Esophagus muscularis mucosa (tissue), 4 donors: ENCODE results near the gene PRR4.

Experiments
- EP300 ChIP-seq: sonication (generic); formaldehyde crosslinking; IDR thresholded peaks from one replicate; pipeline ENCODE4 v1.6.1; 2017; ENCODE audit warnings: antibody characterized with exemption
- POLR2A ChIP-seq: fragments of 450-650 bp; IDR thresholded peaks from one replicate; pipeline ENCODE4 v1.6.1; 2017; ENCODE audit warnings: antibody characterized with exemption, moderate library complexity, mild to moderate bottlenecking, low read depth
- POLR2AphosphoS5 ChIP-seq, 2 donors: sonication (generic); formaldehyde crosslinking; IDR thresholded peaks; one replicate each; pipeline ENCODE4 v1.6.1; 2017; ENCODE audit warnings: antibody characterized with exemption in 2 of 2
- TF ChIP-seq, protein P1 (sequence below), 3 experiments: fragments of 200-600 bp in 2 of 3; fragments of 450-650 bp in 1 of 3; sonication (generic) in 2 of 3; IDR thresholded peaks; one replicate each; pipeline ENCODE4 v1.5.1; 2017 to 2019; ENCODE audit warnings: antibody characterized with exemption in 3 of 3, mild to moderate bottlenecking in 2 of 3, moderate library complexity in 1 of 3

DNA sequence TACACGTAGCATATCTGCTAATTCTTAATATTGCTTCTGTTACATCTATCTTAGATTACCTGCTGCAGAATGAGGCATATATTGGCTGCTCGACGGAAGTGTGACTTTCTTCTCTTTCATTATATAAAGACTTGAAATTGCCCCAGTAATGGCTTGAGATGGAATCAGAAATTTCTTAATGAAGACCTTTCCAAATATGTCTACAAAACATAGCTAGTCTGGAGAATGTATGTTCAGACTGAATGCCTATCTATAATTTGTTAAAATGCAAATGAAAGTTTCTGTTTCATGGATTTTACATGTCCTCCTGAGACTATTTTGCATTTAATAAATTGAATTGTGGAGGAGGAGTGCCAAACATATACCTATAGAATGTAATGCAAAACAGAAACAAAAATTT is 23.0 kb downstream of the PRR4 start, which contains the start of gene TAS2R10:
- TF ChIP-seq, protein P1, sequence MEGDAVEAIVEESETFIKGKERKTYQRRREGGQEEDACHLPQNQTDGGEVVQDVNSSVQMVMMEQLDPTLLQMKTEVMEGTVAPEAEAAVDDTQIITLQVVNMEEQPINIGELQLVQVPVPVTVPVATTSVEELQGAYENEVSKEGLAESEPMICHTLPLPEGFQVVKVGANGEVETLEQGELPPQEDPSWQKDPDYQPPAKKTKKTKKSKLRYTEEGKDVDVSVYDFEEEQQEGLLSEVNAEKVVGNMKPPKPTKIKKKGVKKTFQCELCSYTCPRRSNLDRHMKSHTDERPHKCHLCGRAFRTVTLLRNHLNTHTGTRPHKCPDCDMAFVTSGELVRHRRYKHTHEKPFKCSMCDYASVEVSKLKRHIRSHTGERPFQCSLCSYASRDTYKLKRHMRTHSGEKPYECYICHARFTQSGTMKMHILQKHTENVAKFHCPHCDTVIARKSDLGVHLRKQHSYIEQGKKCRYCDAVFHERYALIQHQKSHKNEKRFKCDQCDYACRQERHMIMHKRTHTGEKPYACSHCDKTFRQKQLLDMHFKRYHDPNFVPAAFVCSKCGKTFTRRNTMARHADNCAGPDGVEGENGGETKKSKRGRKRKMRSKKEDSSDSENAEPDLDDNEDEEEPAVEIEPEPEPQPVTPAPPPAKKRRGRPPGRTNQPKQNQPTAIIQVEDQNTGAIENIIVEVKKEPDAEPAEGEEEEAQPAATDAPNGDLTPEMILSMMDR (IDR thresholded peaks at IDR 0.05), result no peak
- no peak for TF ChIP-seq EP300
- no peak for TF ChIP-seq POLR2A
- no peak for TF ChIP-seq POLR2AphosphoS5 (IDR thresholded peaks at IDR 0.05)
